Bronchial epithelial cell (primary cell): ENCODE results near the gene PAX7. TPM values are rescaled to one million over a fixed set of nuclear protein-coding genes. Genes with fewer than 3 reads are reported as not detected.
A peak's percentile ranks its signal among the peaks of the same experiment; 100 is the strongest.

ENCODE experiments used
- DNase-seq: peaks from one replicate; pipeline ENCODE4 v3.0.0-alpha.2; 2010; ENCODE audit warnings: low read depth
- FAIRE-seq: peaks from 2 replicates; lab custom pipeline; 2011; peaks lifted over from hg19 to GRCh38; lab: Jason Lieb, UNC
- H3K27me3 ChIP-seq: 2 replicates; pipeline ENCODE4 v1.5.1; 2011; ENCODE audit warnings: low read length; ENCODE audit not compliant: control insufficient read depth, insufficient read depth
- H3K36me3 ChIP-seq: 2 replicates; pipeline ENCODE4 v1.5.1; 2011; ENCODE audit warnings: low read length; ENCODE audit not compliant: control insufficient read depth, insufficient read depth
- H3K4me3 ChIP-seq: 2 replicates; pipeline ENCODE4 v1.5.1; 2011; ENCODE audit warnings: mild to moderate bottlenecking, low read depth, low read length, control low read depth
- total RNA-seq: library from RNA; depleted of rRNA; stranded (reverse); fragments of >200 nt; gene quantifications from 2 replicates; pipeline ENCODE4 v1.2.1, GENCODE V29; 2014
- TF ChIP-seq, protein P1 (sequence below): IDR thresholded peaks from 2 replicates; pipeline ENCODE4 v1.5.1; 2011; ENCODE audit warnings: mild to moderate bottlenecking, moderate library complexity, low read length, control low read depth, inconsistent platforms; ENCODE audit not compliant: insufficient read depth, severe bottlenecking

Gene PAX7
- total RNA-seq, 1 donor from 2014 or later, result not detected

DNA sequence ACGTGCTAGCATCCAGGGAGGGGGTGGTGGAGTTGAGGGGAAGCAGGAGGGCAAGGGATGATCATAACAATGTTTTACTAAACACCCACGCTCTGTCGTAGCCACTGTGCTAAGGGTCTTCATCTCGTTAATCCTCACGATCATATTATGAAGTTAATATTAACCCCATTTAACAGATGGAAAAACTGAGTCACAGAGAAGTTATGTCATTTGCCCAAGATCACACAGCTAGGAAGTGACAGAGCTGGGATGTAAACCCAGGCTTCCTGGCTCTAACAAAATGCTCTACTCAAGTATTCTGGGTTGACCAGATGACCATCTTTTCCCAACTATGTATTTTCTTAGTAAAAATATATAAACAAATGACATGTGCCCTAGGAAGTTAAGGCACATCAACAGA is 140.2 kb downstream of the PAX7 start:
- Histone ChIP-seq H3K4me3 (no peak overlapping the region), H3K27me3 (no peaks in the 10 kb centered on the region), H3K36me3 (no peaks in the 10 kb centered on the region)
- TF ChIP-seq, protein P1, sequence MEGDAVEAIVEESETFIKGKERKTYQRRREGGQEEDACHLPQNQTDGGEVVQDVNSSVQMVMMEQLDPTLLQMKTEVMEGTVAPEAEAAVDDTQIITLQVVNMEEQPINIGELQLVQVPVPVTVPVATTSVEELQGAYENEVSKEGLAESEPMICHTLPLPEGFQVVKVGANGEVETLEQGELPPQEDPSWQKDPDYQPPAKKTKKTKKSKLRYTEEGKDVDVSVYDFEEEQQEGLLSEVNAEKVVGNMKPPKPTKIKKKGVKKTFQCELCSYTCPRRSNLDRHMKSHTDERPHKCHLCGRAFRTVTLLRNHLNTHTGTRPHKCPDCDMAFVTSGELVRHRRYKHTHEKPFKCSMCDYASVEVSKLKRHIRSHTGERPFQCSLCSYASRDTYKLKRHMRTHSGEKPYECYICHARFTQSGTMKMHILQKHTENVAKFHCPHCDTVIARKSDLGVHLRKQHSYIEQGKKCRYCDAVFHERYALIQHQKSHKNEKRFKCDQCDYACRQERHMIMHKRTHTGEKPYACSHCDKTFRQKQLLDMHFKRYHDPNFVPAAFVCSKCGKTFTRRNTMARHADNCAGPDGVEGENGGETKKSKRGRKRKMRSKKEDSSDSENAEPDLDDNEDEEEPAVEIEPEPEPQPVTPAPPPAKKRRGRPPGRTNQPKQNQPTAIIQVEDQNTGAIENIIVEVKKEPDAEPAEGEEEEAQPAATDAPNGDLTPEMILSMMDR, result no peak
- FAIRE-seq (no peak), DNase-seq (no peak)

DNA sequence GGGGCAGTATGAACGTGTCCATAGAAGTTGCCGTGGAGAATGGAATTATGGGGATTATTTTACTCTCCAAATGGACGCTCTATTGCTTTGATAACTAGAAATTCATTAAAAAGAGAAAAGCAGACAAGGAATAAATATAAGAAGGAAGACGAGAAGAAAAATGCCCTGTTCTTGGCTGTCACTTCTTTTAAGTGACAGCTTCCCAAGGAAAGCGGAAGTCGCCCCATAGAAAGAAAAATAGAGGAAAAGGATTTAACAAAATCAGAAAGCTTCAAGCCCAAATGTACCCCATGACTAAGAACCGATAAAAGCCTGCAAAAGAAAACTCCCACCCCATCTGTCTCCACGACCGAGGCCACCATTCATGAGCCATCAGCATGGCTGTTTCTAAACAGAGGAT is 143.1 kb downstream of the PAX7 start:
- Histone ChIP-seq H3K4me3 (no peak overlapping the region), H3K36me3 (no peaks in the 10 kb centered on the region), H3K27me3 (no peaks in the 10 kb centered on the region)
- FAIRE-seq (no peak), DNase-seq (no peak)
- TF ChIP-seq, protein P1, result no peak

DNA sequence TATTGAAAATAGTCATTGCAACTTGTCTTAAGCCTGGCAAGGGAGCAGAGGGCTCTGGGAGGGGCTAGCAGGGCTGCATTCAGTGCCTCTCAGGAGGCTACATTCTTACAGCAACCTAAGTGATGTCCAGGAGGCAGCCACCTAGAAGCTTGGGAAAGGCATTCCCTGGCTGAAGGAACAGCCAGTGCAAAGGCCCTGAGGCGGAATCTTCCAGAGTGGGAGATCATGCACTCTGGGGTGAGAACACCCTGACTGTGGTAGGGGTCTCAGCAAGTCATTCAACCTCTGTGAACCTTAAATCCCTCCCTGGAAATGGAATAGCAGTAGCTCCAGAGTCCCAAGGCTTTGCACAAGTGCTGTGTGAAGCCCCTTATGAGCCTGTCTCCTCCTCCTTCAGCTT is 144.7 kb downstream of the PAX7 start:
- Histone ChIP-seq H3K27me3 (no peaks in the 10 kb centered on the region), H3K4me3 (no peak overlapping the region), H3K36me3 (no peaks in the 10 kb centered on the region)
- TF ChIP-seq, protein P1, result no peak
- FAIRE-seq (peak; percentile 40), DNase-seq (no peak)

DNA sequence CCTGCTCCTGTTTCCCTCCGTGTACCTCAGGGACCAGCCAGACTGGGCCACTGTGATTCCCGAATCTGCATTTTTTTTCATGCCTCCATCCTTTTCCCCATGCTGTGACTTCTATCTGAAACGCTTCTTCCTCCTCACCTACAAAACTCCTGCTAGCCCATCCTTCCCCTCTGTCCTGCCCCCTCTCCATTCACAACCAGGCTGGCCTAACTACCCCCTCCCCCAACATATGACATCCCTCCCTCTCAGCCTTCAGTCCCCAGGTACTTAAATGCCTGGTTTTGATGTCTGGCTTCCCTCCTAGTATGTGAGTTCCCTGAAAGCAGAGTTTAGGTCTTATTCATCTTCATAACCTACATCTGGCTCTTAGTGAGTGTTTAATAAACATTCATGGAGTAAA is 146.1 kb downstream of the PAX7 start:
- no peak for FAIRE-seq
- TF ChIP-seq, protein P1, result no peak
- H3K4me3 ChIP-seq, result no peak overlapping the region
- DNase-seq, result no peak
- H3K36me3 ChIP-seq, result no peaks in the 10 kb centered on the region
- no peaks in the 10 kb centered on the region for H3K27me3 ChIP-seq

DNA sequence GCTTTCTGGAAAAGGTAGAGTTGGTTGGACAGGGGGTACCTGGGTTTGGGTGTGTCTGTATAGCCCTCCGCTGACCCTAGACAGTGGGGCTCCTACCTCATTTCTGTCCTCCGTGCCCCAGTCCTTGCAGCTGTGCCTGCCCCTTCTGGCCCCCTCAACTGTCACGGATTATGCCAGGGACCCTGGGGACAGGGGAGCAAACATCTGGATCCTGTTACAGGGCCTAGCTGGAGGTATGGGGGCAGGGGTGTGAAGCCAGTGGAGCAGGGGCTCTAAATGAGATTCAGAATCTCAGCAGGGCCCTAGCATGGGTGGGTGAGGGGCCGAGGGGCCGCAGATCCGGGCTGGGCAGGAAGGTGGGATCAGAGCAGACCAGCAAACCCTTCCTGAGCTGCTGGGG is 147.8 kb downstream of the PAX7 start:
- TF ChIP-seq, protein P1, result no peak
- Histone ChIP-seq H3K36me3 (no peaks in the 10 kb centered on the region), H3K4me3 (no peak overlapping the region), H3K27me3 (no peaks in the 10 kb centered on the region)
- FAIRE-seq, result no peak
- no peak for DNase-seq

DNA sequence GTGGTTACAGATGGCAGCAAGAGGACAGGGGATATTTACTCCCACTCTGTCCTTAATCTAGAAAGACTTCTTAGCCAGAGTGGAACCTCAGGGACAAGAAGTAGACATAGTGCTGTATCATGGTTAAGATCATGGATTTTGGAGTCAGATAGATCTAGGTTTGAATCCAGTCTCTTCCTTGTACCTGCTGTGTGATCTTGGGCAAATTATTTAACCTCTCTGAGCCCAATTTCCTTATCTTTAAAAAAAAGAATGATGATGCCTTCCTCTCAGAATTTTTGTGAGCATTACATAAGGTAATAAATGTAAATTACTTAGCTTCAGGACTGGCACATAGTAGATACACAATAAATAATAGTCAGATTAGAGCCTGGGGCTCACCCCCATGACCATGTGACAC is 150.4 kb downstream of the PAX7 start:
- no peak overlapping the region for H3K4me3 ChIP-seq
- H3K36me3 ChIP-seq, result no peaks in the 10 kb centered on the region
- TF ChIP-seq, protein P1, result no peak
- DNase-seq (no peak), FAIRE-seq (no peak)
- peaks cover 2% of the 10 kb centered on the region for H3K27me3 ChIP-seq
